Measurements from ENCODE around the gene SPRYD4.

Gene SPRYD4

GRCh38 chr12:56479625-56480024, 11.2 kb downstream of the SPRYD4 start:
- TF ChIP-seq REST (IDR thresholded peaks at IDR 0.05; ENCODE audit: insufficient read depth in 1 of 2, low read depth in 2 of 2, low read length in 2 of 2) (no peak), SIN3A (IDR thresholded peaks at IDR 0.05; ENCODE audit: borderline replicate concordance, insufficient read depth, low read length) (no peak), POLR2AphosphoS5 (IDR thresholded peaks at IDR 0.05; ENCODE audit: low read depth, low read length) (no peak), FOXP2 (optimal IDR thresholded peaks at IDR 0.05; ENCODE audit: borderline replicate concordance, extremely low read depth, extremely low read length, insufficient read depth) (no peak), TAF1 (IDR thresholded peaks at IDR 0.05; ENCODE audit: borderline replicate concordance, insufficient read depth, low read length) (no peak)

- TF ChIP-seq TAF1 (IDR thresholded peaks at IDR 0.05; ENCODE audit: borderline replicate concordance, insufficient read depth, low read length) = no peak
- no peak for TF ChIP-seq REST (IDR thresholded peaks at IDR 0.05; ENCODE audit: insufficient read depth in 1 of 2, low read depth in 2 of 2, low read length in 2 of 2)
- no peak for TF ChIP-seq SIN3A (IDR thresholded peaks at IDR 0.05; ENCODE audit: borderline replicate concordance, insufficient read depth, low read length)
- TF ChIP-seq FOXP2 (optimal IDR thresholded peaks at IDR 0.05; ENCODE audit: borderline replicate concordance, extremely low read depth, extremely low read length, insufficient read depth) = no peak
- TF ChIP-seq POLR2AphosphoS5 (IDR thresholded peaks at IDR 0.05; ENCODE audit: low read depth, low read length) = no peak
Observed at GRCh38 chr12:56484566-56484965, 16.2 kb downstream of the SPRYD4 start.

GRCh38 chr12:56486694-56487093, 18.3 kb downstream of the SPRYD4 start:
- TF ChIP-seq TAF1 (IDR thresholded peaks at IDR 0.05; ENCODE audit: borderline replicate concordance, insufficient read depth, low read length) (no peak), SIN3A (IDR thresholded peaks at IDR 0.05; ENCODE audit: borderline replicate concordance, insufficient read depth, low read length) (no peak), FOXP2 (optimal IDR thresholded peaks at IDR 0.05; ENCODE audit: borderline replicate concordance, extremely low read depth, extremely low read length, insufficient read depth) (no peak), POLR2AphosphoS5 (IDR thresholded peaks at IDR 0.05; ENCODE audit: low read depth, low read length) (no peak), REST (IDR thresholded peaks at IDR 0.05; ENCODE audit: insufficient read depth in 1 of 2, low read depth in 2 of 2, low read length in 2 of 2) (no peak)

GRCh38 chr12:56487448-56488040, 19.2 kb downstream of the SPRYD4 start:
- TF ChIP-seq REST (IDR thresholded peaks at IDR 0.05; ENCODE audit: insufficient read depth in 1 of 2, low read depth in 2 of 2, low read length in 2 of 2) = no peak

Data from PFSK-1 (cell line).